ENCODE results near the gene AMPD1.
A peak's percentile ranks its signal among the peaks of the same experiment; 100 is the strongest.

The AMPD1 gene

GRCh38 chr1:114694540-114695310, 621 bp downstream of the AMPD1 start:
- no peak for DNase-seq

DNA sequence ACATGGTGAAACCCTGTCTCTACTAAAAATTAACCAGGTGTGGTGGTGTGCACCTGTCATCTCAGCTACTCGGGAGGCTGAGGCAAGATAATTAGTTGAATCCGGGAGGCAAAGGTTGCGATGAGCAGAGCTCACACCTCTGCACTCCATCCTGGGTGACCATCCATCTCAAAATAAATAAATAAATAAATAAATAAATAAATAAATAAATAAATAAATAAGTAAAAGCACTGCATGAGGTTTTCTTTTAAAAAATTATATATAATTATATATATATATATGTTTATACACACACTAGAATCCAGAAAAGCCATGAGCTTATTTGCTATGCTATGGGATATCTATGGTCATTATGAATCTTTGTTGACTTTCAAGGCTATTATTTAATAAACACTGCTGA, 2.4 kb downstream of the AMPD1 start:
- DNase-seq: no peak

DNA sequence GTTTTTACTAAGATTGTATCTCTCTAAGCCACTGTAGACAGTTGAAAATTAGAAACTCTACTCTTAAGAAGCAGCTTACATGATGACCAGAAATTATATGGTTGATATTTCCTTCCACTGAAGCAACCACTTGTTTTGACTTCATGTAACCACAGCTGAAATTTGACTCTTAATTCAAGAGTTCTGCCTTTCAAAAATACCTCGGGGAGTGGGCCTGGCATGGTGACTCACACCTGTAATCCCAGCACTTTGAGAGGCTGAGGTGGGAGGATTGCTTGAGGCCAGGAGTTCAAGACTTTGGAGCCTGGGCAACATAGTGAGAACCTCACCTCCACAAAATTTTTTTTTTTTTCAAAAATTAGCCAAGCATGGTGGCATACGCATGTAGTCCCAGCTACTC, 4.3 kb downstream of the AMPD1 start:
- no peak for DNase-seq

DNA sequence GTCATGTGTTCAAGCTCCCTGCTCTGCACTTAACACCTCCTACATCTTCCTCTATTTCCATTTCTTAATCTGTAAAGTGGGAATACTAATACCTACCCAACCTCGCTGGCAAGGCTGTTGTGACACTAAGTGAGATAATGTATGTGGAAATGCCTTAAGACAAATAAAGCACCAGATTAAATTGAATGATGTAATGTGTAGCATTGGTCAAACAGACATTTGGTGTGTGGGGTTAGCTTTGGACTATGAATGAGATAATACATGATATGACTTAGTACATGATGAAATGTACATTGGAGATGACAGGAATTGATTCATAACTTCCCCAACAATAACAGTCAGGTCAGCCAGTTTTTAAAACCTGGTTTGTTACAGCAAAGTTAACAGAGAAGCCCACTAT, 5.2 kb downstream of the AMPD1 start:
- DNase-seq: no peak

DNA sequence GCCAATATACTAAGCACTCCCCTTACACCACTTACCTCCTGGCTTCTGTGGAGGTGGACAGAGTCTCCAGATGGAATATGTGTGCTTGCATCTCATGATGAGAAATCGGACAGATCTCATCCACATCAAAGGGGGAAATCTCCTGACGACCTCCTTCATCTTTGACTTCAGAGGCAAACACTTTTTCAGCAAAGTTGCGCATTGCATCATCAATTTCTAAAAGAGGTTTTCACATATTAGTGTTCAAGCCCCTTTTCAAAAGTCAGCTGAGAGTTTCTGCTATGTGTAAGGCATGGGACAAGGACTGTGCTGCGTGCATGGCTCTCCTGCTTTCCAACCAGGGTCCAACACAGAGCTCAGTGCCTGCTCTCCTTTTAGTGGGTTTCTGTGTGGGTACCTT, 6.8 kb downstream of the AMPD1 start:
- DNase-seq: no peak

- DNase-seq: no peak
Observed at GRCh38 chr1:114685851-114686250, 9.5 kb downstream of the AMPD1 start.

- no peak for DNase-seq
Observed at GRCh38 chr1:114677691-114678090, 17.7 kb downstream of the AMPD1 start.

- DNase-seq: no peak
Observed at GRCh38 chr1:114676115-114676514, 19.2 kb downstream of the AMPD1 start.

- DNase-seq: no peak
Observed at GRCh38 chr1:114671939-114672275, 23.4 kb downstream of the AMPD1 start.

GRCh38 chr1:114671011-114671938, 24.1 kb downstream of the AMPD1 start:
- no peak for DNase-seq

GRCh38 chr1:114670083-114671010, 25.0 kb downstream of the AMPD1 start:
- peak; percentile 84 for DNase-seq

DNA sequence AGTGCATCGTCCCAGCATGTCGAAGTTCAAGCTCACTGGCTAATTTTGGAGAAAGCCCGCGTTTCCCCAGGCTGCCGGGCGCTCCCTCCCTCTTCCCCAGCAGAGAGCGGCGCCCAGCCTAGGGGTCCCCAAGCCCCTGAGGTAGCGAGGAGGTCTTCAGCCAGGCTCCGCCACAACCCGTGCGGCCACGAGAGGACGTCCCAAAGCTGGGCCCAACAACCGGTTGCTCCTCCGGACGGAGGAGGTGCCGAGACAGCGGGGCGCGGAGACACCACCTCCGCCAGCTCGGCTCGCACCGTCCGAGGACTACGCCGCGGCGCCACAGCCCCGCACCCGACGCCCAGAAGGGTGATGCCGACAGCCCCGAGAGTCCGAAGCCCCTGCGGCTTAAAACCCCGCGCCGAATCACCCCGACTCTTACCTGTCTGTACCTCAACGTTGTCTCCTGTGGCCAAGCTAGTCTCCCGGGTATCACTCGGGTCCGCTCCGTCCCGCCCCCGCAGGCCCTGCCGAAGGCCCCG, 25.7 kb downstream of the AMPD1 start, which contains the start of gene DENND2C:
Gene DENND2C, minus strand, starts transcription at position 488 of the 521 bp plus-strand sequence. CDS start 44,065 bp downstream, outside the sequence.
- DNase-seq: no peak

- DNase-seq: no peak
Observed at GRCh38 chr1:114668784-114669561, 26.4 kb downstream of the AMPD1 start.

- DNase-seq: no peak
Observed at GRCh38 chr1:114668373-114668772, 27.0 kb downstream of the AMPD1 start.

GRCh38 chr1:114666954-114667353, 28.4 kb downstream of the AMPD1 start:
- DNase-seq: no peak

- DNase-seq: no peak
Observed at GRCh38 chr1:114660238-114660637, 35.1 kb downstream of the AMPD1 start.

DNA sequence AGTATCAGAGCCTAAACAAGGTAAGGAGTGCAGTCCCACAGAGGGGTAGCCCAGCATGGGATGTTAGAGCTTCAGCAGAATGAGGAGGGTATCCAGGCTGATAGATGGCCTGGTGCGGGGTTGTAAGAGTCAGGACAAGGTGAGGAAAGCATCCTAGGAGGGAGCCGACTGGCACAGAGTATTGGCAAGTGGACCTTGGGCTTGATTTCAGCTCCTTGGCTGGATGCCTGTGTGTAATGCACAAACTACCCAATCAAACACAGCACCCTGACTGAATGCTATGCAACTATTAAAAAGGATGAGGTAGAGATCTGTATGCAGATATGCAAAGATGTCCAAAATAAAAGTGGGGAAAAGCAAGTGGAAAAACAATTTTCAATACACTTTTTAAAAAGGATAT, 43.5 kb downstream of the AMPD1 start:
- no peak for DNase-seq

- no peak for DNase-seq
Observed at GRCh38 chr1:114648503-114648902, 46.8 kb downstream of the AMPD1 start.

DNA sequence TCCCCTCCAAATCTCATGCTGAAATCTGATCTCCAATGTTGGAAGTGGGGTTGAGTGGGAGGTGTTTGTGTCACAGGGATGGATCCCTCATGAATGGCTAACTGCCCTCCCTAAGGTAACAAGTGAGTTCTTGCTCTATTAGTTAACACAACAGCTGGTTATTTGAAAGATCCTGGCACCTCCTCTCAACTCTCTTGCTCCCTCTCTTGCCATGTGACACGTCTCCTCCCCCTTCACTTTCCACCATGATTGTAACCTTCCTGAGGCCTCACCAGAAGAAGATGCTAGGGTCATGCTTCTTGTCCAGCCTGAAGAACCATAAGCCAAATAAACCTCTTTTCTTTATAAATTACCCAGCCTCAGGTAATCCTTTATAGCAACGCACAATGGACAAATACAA, 54.0 kb downstream of the AMPD1 start:
- no peak for DNase-seq

DNA sequence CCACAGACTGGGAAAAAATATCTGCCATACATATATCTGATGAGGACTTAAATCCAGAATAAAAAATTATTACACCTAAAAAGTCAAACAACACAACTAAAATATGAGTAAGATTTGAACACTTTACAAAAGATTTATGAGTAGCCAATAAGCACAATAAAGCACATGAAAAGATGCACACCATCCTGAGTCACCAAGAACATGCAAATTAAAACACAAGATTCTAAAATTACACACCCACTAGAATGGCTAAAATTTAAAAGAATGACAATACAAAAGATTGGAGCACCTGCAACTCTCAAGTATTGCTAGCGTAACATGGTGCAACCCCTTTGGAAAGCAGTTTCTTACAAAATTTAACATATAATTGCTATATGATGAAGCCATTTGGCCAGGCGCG, 56.4 kb downstream of the AMPD1 start:
- no peak for DNase-seq

DNA sequence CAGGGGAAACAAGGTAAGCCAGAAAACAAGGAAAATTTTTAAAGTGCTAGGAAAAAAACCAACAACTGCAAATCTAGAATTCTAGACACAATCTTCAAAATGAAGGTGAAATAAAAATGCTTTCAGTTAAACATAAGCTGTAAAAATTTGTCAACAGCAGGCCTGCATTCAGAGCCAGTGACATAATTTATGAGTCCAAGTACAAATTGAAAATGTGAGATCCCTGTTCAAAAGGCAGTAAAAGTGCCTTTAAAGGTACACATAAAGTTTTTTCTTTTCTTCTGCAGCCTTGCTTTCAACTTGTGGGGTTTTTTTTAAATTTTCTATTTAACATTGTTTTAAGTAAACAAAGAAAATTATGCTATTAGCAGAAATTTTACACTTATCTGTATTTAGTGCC, 62.9 kb downstream of the AMPD1 start:
- DNase-seq: no peak

GRCh38 chr1:114627107-114627506, 68.2 kb downstream of the AMPD1 start:
- DNase-seq: no peak
